A549 (cell line): ENCODE measurements around the gene CEACAM4. TPM values are rescaled to one million over a fixed set of nuclear protein-coding genes. Genes with fewer than 3 reads are reported as not detected.

ENCODE experiments used
- ATAC-seq, 2 experiments: fragments of 200-7000 bp in 1 of 2; fragments of >200 bp in 1 of 2; cut with Nextera tagmentation in 1 of 2; cut with Tn5 transposase in 1 of 2; 3 replicates each; pipeline versions ENCODE4 v1.8.0 to v1.9.1; 2018 to 2020; ENCODE audit warnings: mild to moderate bottlenecking in 1 of 2, moderate library complexity in 1 of 2
- CTCF ChIA-PET: fragments of 300-600 bp; sonication (Branson Sonifier 250); formaldehyde crosslinking; extraction: SDS; loops from one replicate; lab custom pipeline; 2021; ENCODE audit warnings: antibody characterized with exemption, inconsistent platforms; lab: Yijun Ruan, JAX
- POLR2A ChIA-PET: fragments of 350-600 bp; formaldehyde crosslinking; extraction: SDS; loops from one replicate; lab custom pipeline; 2021; ENCODE audit warnings: antibody characterized with exemption, inconsistent platforms; lab: Yijun Ruan, JAX
- DNase-seq, 2 experiments: peaks; one replicate each; pipeline versions ENCODE4 v3.0.0 to v3.0.0-alpha.2; 2011 to 2016; ENCODE audit warnings: low read depth in 1 of 2, low spot score in 1 of 2
- FAIRE-seq: peaks from 2 replicates; lab custom pipeline; 2011; peaks lifted over from hg19 to GRCh38; lab: Jason Lieb, UNC
- H3K27ac ChIP-seq, 2 experiments: fragments of >200 bp; sonication (Bioruptor Twin); formaldehyde crosslinking; 3 replicates each; pipeline ENCODE4 v1.5.1; 2016 to 2017
- H3K4me1 ChIP-seq: fragments of >200 bp; sonication (Bioruptor Twin); formaldehyde crosslinking; 3 replicates; pipeline ENCODE4 v1.6.1; 2016
- H3K4me2 ChIP-seq: fragments of >200 bp; sonication (Bioruptor Twin); formaldehyde crosslinking; 3 replicates; pipeline ENCODE4 v1.6.1; 2016
- H3K4me3 ChIP-seq: fragments of >200 bp; sonication (Bioruptor Twin); formaldehyde crosslinking; 3 replicates; pipeline ENCODE4 v1.5.1; 2016
- H3K9me3 ChIP-seq: fragments of >200 bp; sonication (Bioruptor Twin); formaldehyde crosslinking; 3 replicates; pipeline ENCODE4 v1.6.1; 2016
- ATOH8 ChIP-seq: fragments of 250-450 bp; sonication (Bioruptor Pico); IDR thresholded peaks from 2 replicates; pipeline ENCODE4 v1.5.0; 2020; ENCODE audit warnings: low read depth, mild to moderate bottlenecking, moderate library complexity
- CHD2 ChIP-seq: fragments of 150-350 bp; IDR thresholded peaks from 2 replicates; pipeline ENCODE4 v1.6.1; 2014; ENCODE audit warnings: low read length; ENCODE audit not compliant: partially characterized antibody
- CTCF ChIP-seq: fragments of >200 bp; sonication (Bioruptor Twin); formaldehyde crosslinking; IDR thresholded peaks from 3 replicates; pipeline ENCODE4 v1.5.1; 2016
- ESRRA ChIP-seq: fragments of 150-350 bp; IDR thresholded peaks from 2 replicates; pipeline ENCODE4 v1.6.1; 2014; ENCODE audit warnings: mild to moderate bottlenecking, low read length, borderline replicate concordance
- FOSB ChIP-seq: fragments of 250-450 bp; sonication (Bioruptor Pico); IDR thresholded peaks from 2 replicates; pipeline ENCODE4 v1.5.0; 2020; ENCODE audit warnings: mild to moderate bottlenecking, moderate library complexity
- HDAC2 ChIP-seq: fragments of 200-600 bp; sonication (generic); IDR thresholded peaks from 2 replicates; pipeline ENCODE4 v1.6.1; 2016
- HES2 ChIP-seq: fragments of >200 bp; sonication (Bioruptor Twin); formaldehyde crosslinking; IDR thresholded peaks from 2 replicates; pipeline ENCODE4 v1.6.1; 2016
- HEYL ChIP-seq: fragments of 250-450 bp; sonication (Bioruptor Pico); IDR thresholded peaks from 2 replicates; pipeline ENCODE4 v1.8.0; 2021; ENCODE audit warnings: mild to moderate bottlenecking, moderate library complexity
- HOXA7 ChIP-seq: fragments of 250-450 bp; sonication (Bioruptor Pico); IDR thresholded peaks from 2 replicates; pipeline ENCODE4 v1.5.0; 2020; ENCODE audit warnings: mild to moderate bottlenecking, moderate library complexity
- HOXB13 ChIP-seq: fragments of 250-450 bp; sonication (Bioruptor Pico); IDR thresholded peaks from 2 replicates; pipeline ENCODE4 v1.5.0; 2020; ENCODE audit warnings: low read depth, mild to moderate bottlenecking, moderate library complexity
- KDM1A ChIP-seq: fragments of 200-600 bp; sonication (generic); IDR thresholded peaks from 2 replicates; pipeline ENCODE4 v1.6.1; 2016; ENCODE audit warnings: low read depth, mild to moderate bottlenecking
- NFE2L2 ChIP-seq: fragments of 150-350 bp; conservative IDR thresholded peaks from 2 replicates; pipeline ENCODE4 v1.6.1; 2014; ENCODE audit warnings: low read length
- PBX3 ChIP-seq: IDR thresholded peaks from 2 replicates; pipeline ENCODE4 v1.6.1; 2012
- RCOR1 ChIP-seq: fragments of 150-350 bp; IDR thresholded peaks from 2 replicates; pipeline ENCODE4 v1.6.1; 2014; ENCODE audit warnings: antibody characterized with exemption, low read length, low read depth
- RFX5 ChIP-seq: fragments of 450-650 bp; IDR thresholded peaks from 2 replicates; pipeline ENCODE4 v1.7.1; 2014; ENCODE audit warnings: antibody characterized with exemption, mild to moderate bottlenecking, moderate library complexity
- RNF2 ChIP-seq: fragments of 200-600 bp; sonication (generic); IDR thresholded peaks from 2 replicates; pipeline ENCODE4 v1.6.1; 2016; ENCODE audit warnings: low read depth, mild to moderate bottlenecking, antibody characterized with exemption, moderate library complexity, borderline replicate concordance
- WGBS: methylation state at CpG from one replicate; pipeline ENCODE4 v1.1.6; 2017; ENCODE audit errors: missing lambda C conversion rate; 5-methylcytosine and 5-hydroxymethylcytosine counted together
- polyA plus RNA-seq, 4 experiments: library from polyadenylated mRNA; depleted of rRNA in 3 of 4; stranded (reverse); fragments of >200 nt; fragmentation: RNase III in 1 of 4; extraction: RNeasy Plus Mini Kit Qiagen cat#74134 plus additional on column Dnase treatment in 1 of 4; gene quantifications; 2 replicates in 3 of 4; 3 replicates in 1 of 4; pipeline ENCODE4 v1.2.3, GENCODE V29; 2011 to 2017

CEACAM4 gene
- polyA plus RNA-seq, 2 of the 4 experiments (the other 2 are of a cell fraction): not detected

- no peak for TF ChIP-seq ATOH8 (CRISPR knock-in tag)
- no peak for TF ChIP-seq HEYL (CRISPR knock-in tag)
- no peak for TF ChIP-seq HES2
- TF ChIP-seq PBX3: no peak
- TF ChIP-seq, all 56 proteins: peak for 0
These were observed 22.0 kb downstream of the CEACAM4 start (continued) for GRCh38 chr19:41604831-41605230.

DNA sequence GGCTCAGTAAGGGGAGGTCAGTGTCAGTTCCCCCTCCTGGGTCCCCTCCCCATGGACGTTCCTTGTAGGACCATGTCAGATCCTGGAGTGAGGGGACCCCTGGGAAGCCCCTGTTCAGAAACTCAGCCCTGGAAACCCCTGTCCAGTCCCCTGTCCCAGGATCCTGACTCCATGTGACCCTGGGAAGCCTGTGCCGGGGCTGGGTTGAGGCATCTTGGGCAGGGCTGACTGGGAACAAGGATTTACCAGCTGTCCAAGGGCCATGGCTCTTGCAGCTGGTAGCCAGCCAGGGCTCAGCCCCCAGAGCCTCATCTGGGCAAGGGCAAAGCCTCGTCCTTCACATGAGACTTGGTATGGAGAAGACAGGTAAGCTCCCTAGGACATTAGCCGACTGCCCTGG, 25.1 kb downstream of the CEACAM4 start:
- ATAC-seq: no peak
- H3K27ac ChIP-seq: no peak overlapping the region
- TF ChIP-seq ESRRA: no peak
- no peak for TF ChIP-seq CTCF
- TF ChIP-seq NFE2L2: no peak
- no peak for TF ChIP-seq HOXA7 (CRISPR knock-in tag)
- TF ChIP-seq RCOR1: no peak
- no peak for TF ChIP-seq KDM1A
- no peak for TF ChIP-seq FOSB (CRISPR knock-in tag)
- no peak for TF ChIP-seq HDAC2
- TF ChIP-seq, all 56 proteins: peak for 0
- no peaks in the 10 kb centered on the region for H3K9me3 ChIP-seq
- DNase-seq (no peak), FAIRE-seq (no peak)
- ChIA-PET CTCF (interaction anchor here (0.6 to 46.4 kb wide), 13 partner anchors 9 to 184 kb away, joined by 3 to 1153 read pairs (median 6); partner anchors contain the start of gene CEACAM21), POLR2A (no interaction called here)
- H3K4me3 ChIP-seq: no peak overlapping the region
- H3K4me2 ChIP-seq: no peak overlapping the region
- H3K4me1 ChIP-seq: no peaks in the 10 kb centered on the region
- 0% methylated on average over 4 of the region's 4 CpGs for WGBS

GRCh38 chr19:41599175-41599966, 27.5 kb downstream of the CEACAM4 start:
- FAIRE-seq (peak; percentile 79), DNase-seq (no peak), ATAC-seq (no peak)
- Histone ChIP-seq H3K27ac (no peak overlapping the region), H3K4me1 (no peaks in the 10 kb centered on the region), H3K9me3 (no peaks in the 10 kb centered on the region), H3K4me3 (no peak overlapping the region), H3K4me2 (no peak overlapping the region)
- ChIA-PET POLR2A (no interaction called here), CTCF (interaction anchor here (0.8 to 46.4 kb wide), 20 partner anchors 8 to 218 kb away, joined by 3 to 1153 read pairs (median 6); partner anchors contain the start of genes CEACAM21 and CEACAM4)
- 13% methylated on average over 6 of the region's 6 CpGs for WGBS
- TF ChIP-seq RFX5 (no peak), HOXB13 (CRISPR knock-in tag) (no peak), CHD2 (no peak), RNF2 (no peak), CTCF (no peak)
